Hepatocyte (in vitro differentiated cells): Measurements from ENCODE around the gene TWSG1. TPM values are rescaled to one million over a fixed set of nuclear protein-coding genes. Genes with fewer than 3 reads are reported as not detected.

Experiments used
- DNase-seq: peaks from one replicate; pipeline ENCODE4 v3.0.0-alpha.2; 2016; ENCODE audit warnings: low spot score
- H2AFZ ChIP-seq: fragments of 200-600 bp; sonication (generic); 2 replicates; pipeline ENCODE4 v1.6.0; 2016; ENCODE audit warnings: antibody characterized with exemption, mild to moderate bottlenecking
- H3K27ac ChIP-seq: fragments of 200-600 bp; sonication (generic); 2 replicates; pipeline ENCODE4 v1.5.1; 2016; ENCODE audit warnings: mild to moderate bottlenecking
- H3K27me3 ChIP-seq: fragments of 200-600 bp; sonication (generic); 2 replicates; pipeline ENCODE4 v1.6.1; 2016
- H3K36me3 ChIP-seq: fragments of 200-600 bp; sonication (generic); replicated peaks from 2 replicates; pipeline ENCODE4 v1.5.1; 2016; ENCODE audit warnings: low read depth; ENCODE audit not compliant: insufficient read depth
- H3K4me1 ChIP-seq: fragments of 200-600 bp; sonication (generic); 2 replicates; pipeline ENCODE4 v1.5.1; 2016; ENCODE audit warnings: mild to moderate bottlenecking, moderate library complexity; ENCODE audit not compliant: insufficient read depth
- H3K4me2 ChIP-seq: fragments of 200-600 bp; sonication (generic); 2 replicates; pipeline ENCODE4 v1.6.0; 2016
- H3K4me3 ChIP-seq: fragments of 200-600 bp; sonication (generic); 2 replicates; pipeline ENCODE4 v1.5.1; 2016; ENCODE audit warnings: mild to moderate bottlenecking
- H3K79me2 ChIP-seq: fragments of 200-600 bp; sonication (generic); 2 replicates; pipeline ENCODE4 v1.6.0; 2017; ENCODE audit warnings: mild to moderate bottlenecking
- H3K9me2 ChIP-seq: fragments of 200-600 bp; sonication (generic); replicated peaks from 2 replicates; pipeline ENCODE4 v1.6.0; 2017; ENCODE audit warnings: mild to moderate bottlenecking; ENCODE audit not compliant: insufficient read depth
- H3K9me3 ChIP-seq: fragments of 200-600 bp; sonication (generic); 2 replicates; pipeline ENCODE4 v1.5.1; 2016; ENCODE audit warnings: low read depth, mild to moderate bottlenecking
- H4K20me1 ChIP-seq: fragments of 200-600 bp; sonication (generic); 2 replicates; pipeline ENCODE4 v1.6.0; 2016; ENCODE audit warnings: mild to moderate bottlenecking; ENCODE audit not compliant: insufficient read depth, poor library complexity, severe bottlenecking
- CTCF ChIP-seq: fragments of 200-600 bp; sonication (generic); IDR thresholded peaks from 2 replicates; pipeline ENCODE4 v1.5.1; 2016; ENCODE audit warnings: antibody characterized with exemption, mild to moderate bottlenecking; ENCODE audit not compliant: poor library complexity
- EZH2 ChIP-seq: fragments of 200-600 bp; sonication (generic); IDR thresholded peaks from 2 replicates; pipeline ENCODE4 v1.6.1; 2016; ENCODE audit warnings: antibody characterized with exemption, mild to moderate bottlenecking, borderline replicate concordance
- EZH2phosphoT487 ChIP-seq: fragments of 200-600 bp; sonication (generic); IDR thresholded peaks from one replicate; pipeline ENCODE4 v1.6.1; 2018; ENCODE audit warnings: antibody characterized with exemption, mild to moderate bottlenecking, low read depth, moderate library complexity; ENCODE audit not compliant: unreplicated experiment, severe bottlenecking
- WGBS: methylation state at CpG from one replicate; pipeline ENCODE4 v1.1.6; 2016; ENCODE audit warnings: low lambda C conversion rate; ENCODE audit errors: missing lambda C conversion rate; 5-methylcytosine and 5-hydroxymethylcytosine counted together
- polyA plus RNA-seq: library from polyadenylated mRNA; unstranded; fragments of >200 nt; fragmentation: Nextera tagmentation; extraction: Ambion mirVana; gene quantifications from 2 replicates; pipeline ENCODE4 v1.2.1, GENCODE V29; 2016
- total RNA-seq: library from RNA; depleted of rRNA; stranded (reverse); fragments of >200 nt; gene quantifications from 2 replicates; pipeline ENCODE4 v1.2.3, GENCODE V29; 2014

The TWSG1 gene
- total and polyA plus RNA-seq, 2 experiments from 2014 or later = 36.7 to 61.4 TPM

- no peaks in the 10 kb centered on the region for H4K20me1 ChIP-seq
- no peaks in the 10 kb centered on the region for H3K36me3 ChIP-seq
- 93% methylated on average over 4 of the region's 4 CpGs for WGBS
- H3K9me2 ChIP-seq = no peaks in the 10 kb centered on the region
- TF ChIP-seq EZH2phosphoT487 (no peak), EZH2 (no peak)
- H3K4me2 ChIP-seq = no peak overlapping the region
- no peaks in the 10 kb centered on the region for H3K27me3 ChIP-seq
- no peak overlapping the region for H3K4me3 ChIP-seq
- H3K27ac ChIP-seq = no peak overlapping the region
- H3K79me2 ChIP-seq = no peaks in the 10 kb centered on the region
- H3K9me3 ChIP-seq = no peaks in the 10 kb centered on the region
- no peak for DNase-seq
- peaks cover 4% of the 10 kb centered on the region for H3K4me1 ChIP-seq
- no peak overlapping the region for H2AFZ ChIP-seq
Observed at GRCh38 chr18:9437672-9438071, 103.1 kb downstream of the TWSG1 start.

GRCh38 chr18:9441061-9441460, 106.5 kb downstream of the TWSG1 start:
- H3K79me2 ChIP-seq = no peaks in the 10 kb centered on the region
- H3K36me3 ChIP-seq = no peaks in the 10 kb centered on the region
- no peaks in the 10 kb centered on the region for H3K9me3 ChIP-seq
- H2AFZ ChIP-seq = no peak overlapping the region
- no peak for DNase-seq
- no peak overlapping the region for H3K4me3 ChIP-seq
- H3K4me1 ChIP-seq = no peaks in the 10 kb centered on the region
- no peaks in the 10 kb centered on the region for H3K9me2 ChIP-seq
- WGBS = 93% methylated on average over 3 of the region's 3 CpGs
- H3K4me2 ChIP-seq = no peak overlapping the region
- TF ChIP-seq EZH2 = no peak
- TF ChIP-seq EZH2phosphoT487 = no peak
- no peak for TF ChIP-seq CTCF
- H4K20me1 ChIP-seq = no peaks in the 10 kb centered on the region
- no peak overlapping the region for H3K27ac ChIP-seq
- no peaks in the 10 kb centered on the region for H3K27me3 ChIP-seq

GRCh38 chr18:9444549-9444948, 110.0 kb downstream of the TWSG1 start:
- H3K79me2 ChIP-seq = no peaks in the 10 kb centered on the region
- H2AFZ ChIP-seq = no peak overlapping the region
- H4K20me1 ChIP-seq = no peaks in the 10 kb centered on the region
- no peak overlapping the region for H3K4me2 ChIP-seq
- H3K4me1 ChIP-seq = no peaks in the 10 kb centered on the region
- H3K9me3 ChIP-seq = no peaks in the 10 kb centered on the region
- 96% methylated on average over 3 of the region's 3 CpGs for WGBS
- H3K36me3 ChIP-seq = no peaks in the 10 kb centered on the region
- no peaks in the 10 kb centered on the region for H3K9me2 ChIP-seq
- no peak overlapping the region for H3K27ac ChIP-seq
- no peaks in the 10 kb centered on the region for H3K27me3 ChIP-seq
- TF ChIP-seq EZH2 (no peak), CTCF (no peak), EZH2phosphoT487 (no peak)
- no peak overlapping the region for H3K4me3 ChIP-seq
- no peak for DNase-seq

- TF ChIP-seq CTCF = no peak
- TF ChIP-seq EZH2phosphoT487 = no peak
- TF ChIP-seq EZH2 = no peak
- Histone ChIP-seq H3K27me3 (no peaks in the 10 kb centered on the region), H3K4me2 (no peak overlapping the region), H3K27ac (no peak overlapping the region), H3K9me2 (no peaks in the 10 kb centered on the region), H3K36me3 (no peaks in the 10 kb centered on the region), H3K79me2 (no peaks in the 10 kb centered on the region), H3K4me3 (no peak overlapping the region), H2AFZ (no peak overlapping the region), H3K4me1 (peaks cover 3% of the 10 kb centered on the region), H3K9me3 (no peaks in the 10 kb centered on the region), H4K20me1 (no peaks in the 10 kb centered on the region)
- no peak for DNase-seq
- WGBS = 64% methylated on average over 5 of the region's 5 CpGs
Observed at GRCh38 chr18:9446839-9447238, 112.3 kb downstream of the TWSG1 start.
